ENCODE data around the gene HAS3. TPM values are rescaled to one million over a fixed set of nuclear protein-coding genes. Genes with fewer than 3 reads are reported as not detected.

The HAS3 gene
- total and polyA plus RNA-seq, 2 donors from 2014 or later = 0.34 to 2.1 TPM

DNA sequence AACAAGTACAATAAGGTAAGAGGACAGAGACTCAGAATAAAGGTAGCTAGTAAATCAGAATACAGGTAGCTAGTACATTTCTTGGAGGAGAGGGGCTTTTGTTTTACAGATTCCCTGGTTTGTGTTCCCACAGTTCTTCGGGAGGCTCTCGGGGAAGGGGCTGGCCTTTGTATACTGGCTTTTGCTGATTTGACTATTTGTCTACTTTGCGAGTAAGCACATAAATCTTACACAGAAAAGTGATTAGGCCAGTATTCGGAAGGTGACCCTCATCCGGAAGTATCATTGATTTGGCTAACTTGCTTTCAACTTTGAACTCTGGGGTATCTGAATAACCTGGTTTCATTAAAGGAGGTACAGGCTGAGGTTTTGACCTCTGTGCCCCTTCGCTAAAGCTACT is 60.1 kb downstream of the HAS3 start:
- TF ChIP-seq CTCF (IDR thresholded peaks at IDR 0.05; ENCODE audit: borderline replicate concordance, extremely low read depth, insufficient read depth) = no peak
- Histone ChIP-seq H3K4me1 (ENCODE audit: control insufficient read depth in 2 of 3, insufficient read depth in 2 of 3, low read depth in 1 of 3, low read length in 3 of 3) (no peaks in the 10 kb centered on the region), H3K27ac (ENCODE audit: low read depth in 2 of 2, low read length in 2 of 2) (no peak overlapping the region), H3K27me3 (ENCODE audit: control insufficient read depth, insufficient read depth, low read length) (no peaks in the 10 kb centered on the region), H3K4me3 (ENCODE audit: low read length in 3 of 3) (no peak overlapping the region), H3K9me3 (ENCODE audit: control insufficient read depth in 2 of 3, insufficient read depth in 1 of 3, low read length in 3 of 3) (no peaks in the 10 kb centered on the region), H3K9ac (ENCODE audit: low read length in 3 of 3) (no peak overlapping the region), H3K36me3 (ENCODE audit: control insufficient read depth in 2 of 3, insufficient read depth in 3 of 3, low read length in 3 of 3) (peaks cover 9 to 52% (median 44%) of the 10 kb centered on the region in 3 donors)
- intact Hi-C loops (cut with DNase I) = no loop called here
- no peak for DNase-seq
- FAIRE-seq = no peak

DNA sequence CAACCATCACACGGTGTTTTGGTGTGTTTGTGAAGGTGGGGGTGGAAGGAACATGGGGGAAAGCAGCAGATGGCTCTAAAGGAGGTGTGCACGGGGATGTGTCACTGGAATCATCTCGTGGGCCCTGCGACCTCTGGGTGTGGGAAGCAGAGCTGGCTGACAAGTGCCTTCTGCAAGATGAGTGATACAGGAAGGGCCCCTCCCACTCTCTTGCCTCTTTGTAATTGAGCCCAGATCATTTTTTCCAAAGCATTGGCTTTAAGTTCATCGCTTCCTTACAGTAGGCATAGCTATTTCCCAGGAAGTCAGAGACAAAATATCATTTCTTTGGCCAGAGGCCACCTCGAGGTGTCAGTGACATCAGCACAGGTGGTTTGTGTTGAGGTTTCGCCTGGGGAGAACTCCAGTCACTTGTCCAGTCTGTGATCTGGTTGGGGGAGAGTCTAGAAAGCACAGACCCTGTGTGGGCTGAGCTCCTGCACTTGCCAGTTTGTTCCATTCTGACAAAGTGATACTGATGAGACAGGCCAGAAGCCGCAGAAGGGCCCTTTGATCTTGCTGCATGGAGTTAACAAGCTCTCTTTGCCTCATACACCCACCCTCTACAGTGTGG is 60.9 kb downstream of the HAS3 start:
- Histone ChIP-seq H3K27me3 (ENCODE audit: control insufficient read depth, insufficient read depth, low read length) (no peaks in the 10 kb centered on the region), H3K4me1 (ENCODE audit: control insufficient read depth in 2 of 3, insufficient read depth in 2 of 3, low read depth in 1 of 3, low read length in 3 of 3) (no peaks in the 10 kb centered on the region), H3K4me3 (ENCODE audit: low read length in 3 of 3) (no peak overlapping the region), H3K9me3 (ENCODE audit: control insufficient read depth in 2 of 3, insufficient read depth in 1 of 3, low read length in 3 of 3) (no peaks in the 10 kb centered on the region), H3K36me3 (ENCODE audit: control insufficient read depth in 2 of 3, insufficient read depth in 3 of 3, low read length in 3 of 3) (peaks cover 4 to 47% (median 38%) of the 10 kb centered on the region in 3 donors), H3K27ac (ENCODE audit: low read depth in 2 of 2, low read length in 2 of 2) (no peak overlapping the region), H3K9ac (ENCODE audit: low read length in 3 of 3) (no peak overlapping the region)
- intact Hi-C loops (cut with DNase I) = no loop called here
- TF ChIP-seq CTCF (IDR thresholded peaks at IDR 0.05; ENCODE audit: borderline replicate concordance, extremely low read depth, insufficient read depth) = no peak
- peak in 3 of 5 donors; percentile 25 to 49 (median 49) for DNase-seq
- FAIRE-seq = no peak

GRCh38 chr16:69166946-69167930 is 61.8 kb downstream of the HAS3 start:
- peaks cover 0 to 4% (median under 1%) of the 10 kb centered on the region in 3 donors for H3K4me1 ChIP-seq (ENCODE audit: control insufficient read depth in 2 of 3, insufficient read depth in 2 of 3, low read depth in 1 of 3, low read length in 3 of 3)
- H3K4me3 ChIP-seq (ENCODE audit: low read length in 3 of 3) = no peak overlapping the region
- no peaks in the 10 kb centered on the region for H3K9me3 ChIP-seq (ENCODE audit: control insufficient read depth in 2 of 3, insufficient read depth in 1 of 3, low read length in 3 of 3)
- no peak for DNase-seq
- TF ChIP-seq CTCF (IDR thresholded peaks at IDR 0.05; ENCODE audit: borderline replicate concordance, extremely low read depth, insufficient read depth) = no peak
- intact Hi-C loops (cut with DNase I) = no loop called here
- H3K36me3 ChIP-seq (ENCODE audit: control insufficient read depth in 2 of 3, insufficient read depth in 3 of 3, low read length in 3 of 3) = peaks cover 4 to 44% (median 35%) of the 10 kb centered on the region in 3 donors
- H3K9ac ChIP-seq (ENCODE audit: low read length in 3 of 3) = no peak overlapping the region
- no peaks in the 10 kb centered on the region for H3K27me3 ChIP-seq (ENCODE audit: control insufficient read depth, insufficient read depth, low read length)
- no peak overlapping the region for H3K27ac ChIP-seq (ENCODE audit: low read depth in 2 of 2, low read length in 2 of 2)
- FAIRE-seq = no peak

Other genes with a start within 250 kb of the HAS3 start
- 124 TPM for gene CHTF8, start 26.9 kb downstream of the HAS3 start, total RNA-seq
- gene CHTF8, start 26.9 kb downstream of the HAS3 start, polyA plus RNA-seq (ENCODE audit: insufficient read depth, low read depth, low replicate concordance) = 163 TPM
- 41.7 TPM for gene UTP4, start 27.0 kb downstream of the HAS3 start, total RNA-seq
- gene UTP4, start 27.0 kb downstream of the HAS3 start, polyA plus RNA-seq (ENCODE audit: insufficient read depth, low read depth, low replicate concordance) = 57.2 TPM
- gene SNTB2, start 81.5 kb downstream of the HAS3 start, total RNA-seq = 45.1 TPM
- 4.8 TPM for gene SNTB2, start 81.5 kb downstream of the HAS3 start, polyA plus RNA-seq (ENCODE audit: insufficient read depth, low read depth, low replicate concordance)
- gene VPS4A, start 205.7 kb downstream of the HAS3 start, total RNA-seq = 38.6 TPM
- 62.1 TPM for gene VPS4A, start 205.7 kb downstream of the HAS3 start, polyA plus RNA-seq (ENCODE audit: insufficient read depth, low read depth, low replicate concordance)
- 22.4 TPM for gene PDF, start 224.9 kb downstream of the HAS3 start, total RNA-seq
- gene PDF, start 224.9 kb downstream of the HAS3 start, polyA plus RNA-seq (ENCODE audit: insufficient read depth, low read depth, low replicate concordance) = 30.8 TPM
- 49.5 TPM for gene COG8, start 233.9 kb downstream of the HAS3 start, total RNA-seq
- 33.8 TPM for gene COG8, start 233.9 kb downstream of the HAS3 start, polyA plus RNA-seq (ENCODE audit: insufficient read depth, low read depth, low replicate concordance)
- 20.2 TPM for gene NIP7, start 234.1 kb downstream of the HAS3 start, total RNA-seq
- gene NIP7, start 234.1 kb downstream of the HAS3 start, polyA plus RNA-seq (ENCODE audit: insufficient read depth, low read depth, low replicate concordance) = 9.9 TPM
- gene TMED6, start 246.1 kb downstream of the HAS3 start, total RNA-seq = 2.6 TPM
- 11.5 TPM for gene TMED6, start 246.1 kb downstream of the HAS3 start, polyA plus RNA-seq (ENCODE audit: insufficient read depth, low read depth, low replicate concordance)